SK-N-SH (cell line): ENCODE data around the gene SLC1A2.

ENCODE experiments used
- GABPA ChIP-seq: IDR thresholded peaks from 2 replicates; pipeline ENCODE4 v1.4.0; 2012; ENCODE audit warnings: low read depth, mild to moderate bottlenecking
- GATA2 ChIP-seq: sonication (generic); formaldehyde crosslinking; IDR thresholded peaks from 2 replicates; pipeline ENCODE4 v1.5.0; 2020; ENCODE audit warnings: mild to moderate bottlenecking, missing genetic modification reagents
- JUND ChIP-seq: IDR thresholded peaks from 2 replicates; pipeline ENCODE4 v1.4.0; 2012
- POLR2AphosphoS5 ChIP-seq: IDR thresholded peaks from 2 replicates; pipeline ENCODE4 v1.6.1; 2012; ENCODE audit warnings: low read depth, low read length
- RAD21 ChIP-seq: IDR thresholded peaks from 2 replicates; pipeline ENCODE4 v1.6.1; 2012; ENCODE audit warnings: mild to moderate bottlenecking, low read length
- TCF12 ChIP-seq: IDR thresholded peaks from 2 replicates; pipeline ENCODE4 v1.4.0; 2012
- YY1 ChIP-seq: IDR thresholded peaks from 2 replicates; pipeline ENCODE4 v1.4.0; 2012; ENCODE audit warnings: low read depth, mild to moderate bottlenecking
- TF ChIP-seq, protein P1 (sequence below): fragments of 200-600 bp; sonication (generic); IDR thresholded peaks from 2 replicates; pipeline ENCODE4 v1.6.1; 2017; ENCODE audit warnings: antibody characterized with exemption, mild to moderate bottlenecking, moderate library complexity
- TF ChIP-seq, protein P2 (sequence below): IDR thresholded peaks from 2 replicates; pipeline ENCODE4 v1.4.0; 2012; ENCODE audit warnings: low read depth

- TF ChIP-seq, protein P1, sequence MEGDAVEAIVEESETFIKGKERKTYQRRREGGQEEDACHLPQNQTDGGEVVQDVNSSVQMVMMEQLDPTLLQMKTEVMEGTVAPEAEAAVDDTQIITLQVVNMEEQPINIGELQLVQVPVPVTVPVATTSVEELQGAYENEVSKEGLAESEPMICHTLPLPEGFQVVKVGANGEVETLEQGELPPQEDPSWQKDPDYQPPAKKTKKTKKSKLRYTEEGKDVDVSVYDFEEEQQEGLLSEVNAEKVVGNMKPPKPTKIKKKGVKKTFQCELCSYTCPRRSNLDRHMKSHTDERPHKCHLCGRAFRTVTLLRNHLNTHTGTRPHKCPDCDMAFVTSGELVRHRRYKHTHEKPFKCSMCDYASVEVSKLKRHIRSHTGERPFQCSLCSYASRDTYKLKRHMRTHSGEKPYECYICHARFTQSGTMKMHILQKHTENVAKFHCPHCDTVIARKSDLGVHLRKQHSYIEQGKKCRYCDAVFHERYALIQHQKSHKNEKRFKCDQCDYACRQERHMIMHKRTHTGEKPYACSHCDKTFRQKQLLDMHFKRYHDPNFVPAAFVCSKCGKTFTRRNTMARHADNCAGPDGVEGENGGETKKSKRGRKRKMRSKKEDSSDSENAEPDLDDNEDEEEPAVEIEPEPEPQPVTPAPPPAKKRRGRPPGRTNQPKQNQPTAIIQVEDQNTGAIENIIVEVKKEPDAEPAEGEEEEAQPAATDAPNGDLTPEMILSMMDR, result no peak
- TF ChIP-seq POLR2AphosphoS5 (no peak), TCF12 (no peak), GABPA (no peak), YY1 (no peak), GATA2 (CRISPR knock-in tag) (no peak), JUND (no peak), RAD21 (no peak)
- TF ChIP-seq, protein P2, sequence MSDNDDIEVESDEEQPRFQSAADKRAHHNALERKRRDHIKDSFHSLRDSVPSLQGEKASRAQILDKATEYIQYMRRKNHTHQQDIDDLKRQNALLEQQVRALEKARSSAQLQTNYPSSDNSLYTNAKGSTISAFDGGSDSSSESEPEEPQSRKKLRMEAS, result no peak
These were observed 30.2 kb downstream of the SLC1A2 start for GRCh38 chr11:35389112-35389511.
